A549 (cell line): ENCODE data around the gene SYPL1. TPM values are rescaled to one million over a fixed set of nuclear protein-coding genes. Genes with fewer than 3 reads are reported as not detected.

Experiments
- ATAC-seq, 2 experiments: fragments of 200-7000 bp in 1 of 2; fragments of >200 bp in 1 of 2; cut with Nextera tagmentation in 1 of 2; cut with Tn5 transposase in 1 of 2; 3 replicates each; pipeline versions ENCODE4 v1.8.0 to v1.9.1; 2018 to 2020; ENCODE audit warnings: mild to moderate bottlenecking in 1 of 2, moderate library complexity in 1 of 2
- CTCF ChIA-PET: fragments of 300-600 bp; sonication (Branson Sonifier 250); formaldehyde crosslinking; extraction: SDS; loops from one replicate; lab custom pipeline; 2021; ENCODE audit warnings: antibody characterized with exemption, inconsistent platforms; lab: Yijun Ruan, JAX
- POLR2A ChIA-PET: fragments of 350-600 bp; formaldehyde crosslinking; extraction: SDS; loops from one replicate; lab custom pipeline; 2021; ENCODE audit warnings: antibody characterized with exemption, inconsistent platforms; lab: Yijun Ruan, JAX
- DNase-seq, 2 experiments: peaks; one replicate each; pipeline versions ENCODE4 v3.0.0 to v3.0.0-alpha.2; 2011 to 2016; ENCODE audit warnings: low read depth in 1 of 2, low spot score in 1 of 2
- FAIRE-seq: peaks from 2 replicates; lab custom pipeline; 2011; peaks lifted over from hg19 to GRCh38; lab: Jason Lieb, UNC
- H3K27ac ChIP-seq, 2 experiments: fragments of >200 bp; sonication (Bioruptor Twin); formaldehyde crosslinking; 3 replicates each; pipeline ENCODE4 v1.5.1; 2016 to 2017
- H3K4me1 ChIP-seq: fragments of >200 bp; sonication (Bioruptor Twin); formaldehyde crosslinking; 3 replicates; pipeline ENCODE4 v1.6.1; 2016
- H3K4me2 ChIP-seq: fragments of >200 bp; sonication (Bioruptor Twin); formaldehyde crosslinking; 3 replicates; pipeline ENCODE4 v1.6.1; 2016
- H3K4me3 ChIP-seq: fragments of >200 bp; sonication (Bioruptor Twin); formaldehyde crosslinking; 3 replicates; pipeline ENCODE4 v1.5.1; 2016
- H3K9me3 ChIP-seq: fragments of >200 bp; sonication (Bioruptor Twin); formaldehyde crosslinking; 3 replicates; pipeline ENCODE4 v1.6.1; 2016
- CHD2 ChIP-seq: fragments of 150-350 bp; IDR thresholded peaks from 2 replicates; pipeline ENCODE4 v1.6.1; 2014; ENCODE audit warnings: low read length; ENCODE audit not compliant: partially characterized antibody
- CHD4 ChIP-seq: fragments of 200-600 bp; sonication (generic); IDR thresholded peaks from 2 replicates; pipeline ENCODE4 v1.6.1; 2016; ENCODE audit warnings: antibody characterized with exemption, mild to moderate bottlenecking, borderline replicate concordance
- FOSL2 ChIP-seq, 2 experiments: fragments of 450-650 bp in 1 of 2; fragments of >200 bp in 1 of 2; sonication (Bioruptor Twin) in 1 of 2; formaldehyde crosslinking; IDR thresholded peaks; 2 replicates each; pipeline versions ENCODE4 v1.5.0 to v1.6.1; 2016 to 2020; ENCODE audit warnings: mild to moderate bottlenecking in 1 of 2, moderate library complexity in 1 of 2
- HDAC2 ChIP-seq: fragments of 200-600 bp; sonication (generic); IDR thresholded peaks from 2 replicates; pipeline ENCODE4 v1.6.1; 2016
- HOXA7 ChIP-seq: fragments of 250-450 bp; sonication (Bioruptor Pico); IDR thresholded peaks from 2 replicates; pipeline ENCODE4 v1.5.0; 2020; ENCODE audit warnings: mild to moderate bottlenecking, moderate library complexity
- HOXB13 ChIP-seq: fragments of 250-450 bp; sonication (Bioruptor Pico); IDR thresholded peaks from 2 replicates; pipeline ENCODE4 v1.5.0; 2020; ENCODE audit warnings: low read depth, mild to moderate bottlenecking, moderate library complexity
- HOXB5 ChIP-seq: fragments of 250-450 bp; sonication (Bioruptor Pico); IDR thresholded peaks from 2 replicates; pipeline ENCODE4 v1.5.0; 2020; ENCODE audit warnings: mild to moderate bottlenecking, moderate library complexity
- JUN ChIP-seq, 2 experiments: fragments of >200 bp; sonication (Bioruptor Twin); formaldehyde crosslinking; IDR thresholded peaks; 2 replicates in 1 of 2; 3 replicates in 1 of 2; pipeline ENCODE4 v1.6.1; 2016 to 2017
- KDM5A ChIP-seq: fragments of 200-600 bp; sonication (generic); IDR thresholded peaks from 2 replicates; pipeline ENCODE4 v1.6.1; 2016; ENCODE audit warnings: antibody characterized with exemption, mild to moderate bottlenecking
- MYC ChIP-seq: IDR thresholded peaks from 2 replicates; pipeline ENCODE4 v1.6.1; 2012; ENCODE audit warnings: mild to moderate bottlenecking, inconsistent platforms, low read length, improper control_type of control experiment, borderline replicate concordance
- PHF8 ChIP-seq: fragments of 200-600 bp; sonication (generic); IDR thresholded peaks from 2 replicates; pipeline ENCODE4 v1.6.1; 2016; ENCODE audit warnings: low read depth, mild to moderate bottlenecking, antibody characterized with exemption, moderate library complexity, borderline replicate concordance
- POLR2A ChIP-seq: IDR thresholded peaks from 2 replicates; pipeline ENCODE4 v1.6.1; 2012; ENCODE audit warnings: mild to moderate bottlenecking, low read length
- POLR2AphosphoS2 ChIP-seq: conservative IDR thresholded peaks from 2 replicates; pipeline ENCODE4 v1.6.1; 2012; ENCODE audit warnings: low read length, improper control_type of control experiment, inconsistent platforms
- RAD21 ChIP-seq, 2 experiments: fragments of >200 bp in 1 of 2; sonication (Bioruptor Twin) in 1 of 2; formaldehyde crosslinking in 1 of 2; IDR thresholded peaks in 1 of 2; conservative IDR thresholded peaks in 1 of 2; 2 replicates in 1 of 2; 3 replicates in 1 of 2; pipeline ENCODE4 v1.6.1; 2012 to 2018; ENCODE audit warnings: inconsistent platforms in 1 of 2
- RFX5 ChIP-seq: fragments of 450-650 bp; IDR thresholded peaks from 2 replicates; pipeline ENCODE4 v1.7.1; 2014; ENCODE audit warnings: antibody characterized with exemption, mild to moderate bottlenecking, moderate library complexity
- RNF2 ChIP-seq: fragments of 200-600 bp; sonication (generic); IDR thresholded peaks from 2 replicates; pipeline ENCODE4 v1.6.1; 2016; ENCODE audit warnings: low read depth, mild to moderate bottlenecking, antibody characterized with exemption, moderate library complexity, borderline replicate concordance
- SMC3 ChIP-seq: fragments of >200 bp; sonication (Bioruptor Twin); formaldehyde crosslinking; IDR thresholded peaks from 3 replicates; pipeline ENCODE4 v1.6.1; 2018; ENCODE audit warnings: inconsistent platforms
- ZSCAN20 ChIP-seq: fragments of 250-450 bp; sonication (Bioruptor Pico); IDR thresholded peaks from 2 replicates; pipeline ENCODE4 v1.8.0; 2022; ENCODE audit warnings: mild to moderate bottlenecking, moderate library complexity
- WGBS: methylation state at CpG from one replicate; pipeline ENCODE4 v1.1.6; 2017; ENCODE audit errors: missing lambda C conversion rate; 5-methylcytosine and 5-hydroxymethylcytosine counted together
- polyA plus RNA-seq, 4 experiments: library from polyadenylated mRNA; depleted of rRNA in 3 of 4; stranded (reverse); fragments of >200 nt; fragmentation: RNase III in 1 of 4; extraction: RNeasy Plus Mini Kit Qiagen cat#74134 plus additional on column Dnase treatment in 1 of 4; gene quantifications; 2 replicates in 3 of 4; 3 replicates in 1 of 4; pipeline ENCODE4 v1.2.3, GENCODE V29; 2011 to 2017
- TF ChIP-seq, protein P1 (sequence below): fragments of 450-650 bp; IDR thresholded peaks from 2 replicates; pipeline ENCODE4 v1.6.1; 2014; ENCODE audit warnings: antibody characterized with exemption
- TF ChIP-seq, protein P2 (sequence below): fragments of 150-350 bp; IDR thresholded peaks from 2 replicates; pipeline ENCODE4 v1.6.1; 2014; ENCODE audit warnings: low read depth, mild to moderate bottlenecking, low read length
- TF ChIP-seq, protein P3 (sequence below): fragments of >200 bp; sonication (Bioruptor Twin); formaldehyde crosslinking; IDR thresholded peaks from 3 replicates; pipeline ENCODE4 v1.5.1; 2016
- TF ChIP-seq, protein P4 (sequence below): IDR thresholded peaks from 2 replicates; pipeline ENCODE4 v1.6.1; 2012
- TF ChIP-seq, protein P5 (sequence below): IDR thresholded peaks from 2 replicates; pipeline ENCODE4 v1.6.1; 2012
- TF ChIP-seq, protein P6 (sequence below): fragments of >200 bp; sonication (Bioruptor Twin); formaldehyde crosslinking; IDR thresholded peaks from 3 replicates; pipeline ENCODE4 v1.6.1; 2016

SYPL1 gene
- polyA plus RNA-seq, 2 of the 4 experiments (the other 2 are of a cell fraction) = 102 to 131 TPM

DNA sequence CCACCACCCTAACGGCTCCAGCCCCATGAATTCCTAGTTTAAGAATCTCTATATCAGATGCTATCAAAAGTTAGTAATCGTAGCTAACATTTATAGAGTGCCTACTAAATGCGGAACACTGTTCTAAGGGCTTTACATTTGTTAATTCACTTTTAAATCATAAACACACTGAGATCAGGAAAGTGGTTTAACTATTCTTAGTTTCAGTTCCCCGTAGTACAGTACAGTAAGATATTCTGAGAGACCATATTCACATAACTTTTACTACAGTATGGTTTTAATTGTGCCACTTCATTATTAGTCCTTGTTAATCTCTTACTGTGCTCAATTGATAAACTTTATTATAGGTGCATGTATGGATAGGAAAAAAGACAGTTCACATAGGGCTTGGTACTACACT lies 22.5 kb downstream of the SYPL1 start:
- FAIRE-seq = no peak
- no peak overlapping the region for H3K27ac ChIP-seq
- H3K4me2 ChIP-seq = no peak overlapping the region
- no peak for TF ChIP-seq POLR2AphosphoS2
- TF ChIP-seq, protein P1, sequence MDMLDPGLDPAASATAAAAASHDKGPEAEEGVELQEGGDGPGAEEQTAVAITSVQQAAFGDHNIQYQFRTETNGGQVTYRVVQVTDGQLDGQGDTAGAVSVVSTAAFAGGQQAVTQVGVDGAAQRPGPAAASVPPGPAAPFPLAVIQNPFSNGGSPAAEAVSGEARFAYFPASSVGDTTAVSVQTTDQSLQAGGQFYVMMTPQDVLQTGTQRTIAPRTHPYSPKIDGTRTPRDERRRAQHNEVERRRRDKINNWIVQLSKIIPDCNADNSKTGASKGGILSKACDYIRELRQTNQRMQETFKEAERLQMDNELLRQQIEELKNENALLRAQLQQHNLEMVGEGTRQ = no peak
- no peak for TF ChIP-seq PHF8
- TF ChIP-seq MYC = no peak
- TF ChIP-seq, protein P2, sequence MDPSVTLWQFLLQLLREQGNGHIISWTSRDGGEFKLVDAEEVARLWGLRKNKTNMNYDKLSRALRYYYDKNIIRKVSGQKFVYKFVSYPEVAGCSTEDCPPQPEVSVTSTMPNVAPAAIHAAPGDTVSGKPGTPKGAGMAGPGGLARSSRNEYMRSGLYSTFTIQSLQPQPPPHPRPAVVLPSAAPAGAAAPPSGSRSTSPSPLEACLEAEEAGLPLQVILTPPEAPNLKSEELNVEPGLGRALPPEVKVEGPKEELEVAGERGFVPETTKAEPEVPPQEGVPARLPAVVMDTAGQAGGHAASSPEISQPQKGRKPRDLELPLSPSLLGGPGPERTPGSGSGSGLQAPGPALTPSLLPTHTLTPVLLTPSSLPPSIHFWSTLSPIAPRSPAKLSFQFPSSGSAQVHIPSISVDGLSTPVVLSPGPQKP = no peak
- no peak for TF ChIP-seq HOXB5 (CRISPR knock-in tag)
- TF ChIP-seq CHD2 = no peak
- TF ChIP-seq, protein P3, sequence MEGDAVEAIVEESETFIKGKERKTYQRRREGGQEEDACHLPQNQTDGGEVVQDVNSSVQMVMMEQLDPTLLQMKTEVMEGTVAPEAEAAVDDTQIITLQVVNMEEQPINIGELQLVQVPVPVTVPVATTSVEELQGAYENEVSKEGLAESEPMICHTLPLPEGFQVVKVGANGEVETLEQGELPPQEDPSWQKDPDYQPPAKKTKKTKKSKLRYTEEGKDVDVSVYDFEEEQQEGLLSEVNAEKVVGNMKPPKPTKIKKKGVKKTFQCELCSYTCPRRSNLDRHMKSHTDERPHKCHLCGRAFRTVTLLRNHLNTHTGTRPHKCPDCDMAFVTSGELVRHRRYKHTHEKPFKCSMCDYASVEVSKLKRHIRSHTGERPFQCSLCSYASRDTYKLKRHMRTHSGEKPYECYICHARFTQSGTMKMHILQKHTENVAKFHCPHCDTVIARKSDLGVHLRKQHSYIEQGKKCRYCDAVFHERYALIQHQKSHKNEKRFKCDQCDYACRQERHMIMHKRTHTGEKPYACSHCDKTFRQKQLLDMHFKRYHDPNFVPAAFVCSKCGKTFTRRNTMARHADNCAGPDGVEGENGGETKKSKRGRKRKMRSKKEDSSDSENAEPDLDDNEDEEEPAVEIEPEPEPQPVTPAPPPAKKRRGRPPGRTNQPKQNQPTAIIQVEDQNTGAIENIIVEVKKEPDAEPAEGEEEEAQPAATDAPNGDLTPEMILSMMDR = no peak
- TF ChIP-seq RNF2 = no peak
- TF ChIP-seq, protein P4, sequence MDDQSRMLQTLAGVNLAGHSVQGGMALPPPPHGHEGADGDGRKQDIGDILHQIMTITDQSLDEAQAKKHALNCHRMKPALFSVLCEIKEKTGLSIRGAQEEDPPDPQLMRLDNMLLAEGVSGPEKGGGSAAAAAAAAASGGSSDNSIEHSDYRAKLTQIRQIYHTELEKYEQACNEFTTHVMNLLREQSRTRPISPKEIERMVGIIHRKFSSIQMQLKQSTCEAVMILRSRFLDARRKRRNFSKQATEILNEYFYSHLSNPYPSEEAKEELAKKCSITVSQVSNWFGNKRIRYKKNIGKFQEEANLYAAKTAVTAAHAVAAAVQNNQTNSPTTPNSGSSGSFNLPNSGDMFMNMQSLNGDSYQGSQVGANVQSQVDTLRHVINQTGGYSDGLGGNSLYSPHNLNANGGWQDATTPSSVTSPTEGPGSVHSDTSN = no peak
- TF ChIP-seq, protein P5, sequence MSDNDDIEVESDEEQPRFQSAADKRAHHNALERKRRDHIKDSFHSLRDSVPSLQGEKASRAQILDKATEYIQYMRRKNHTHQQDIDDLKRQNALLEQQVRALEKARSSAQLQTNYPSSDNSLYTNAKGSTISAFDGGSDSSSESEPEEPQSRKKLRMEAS = no peak
- TF ChIP-seq SMC3 = no peak
- no peak for TF ChIP-seq ZSCAN20 (CRISPR knock-in tag)
- TF ChIP-seq, all 56 proteins: peak for 0
- H3K4me1 ChIP-seq = no peaks in the 10 kb centered on the region
- DNase-seq = no peak
- POLR2A ChIA-PET = no interaction called here
- no peak overlapping the region for H3K4me3 ChIP-seq
- ATAC-seq = no peak
- CTCF ChIA-PET = interaction anchor here (0.9 to 1.7 kb wide), 4 partner anchors 10 to 87 kb away, joined by 3 to 7 read pairs (median 5); no protein-coding TSS in a partner anchor
- WGBS = 96% methylated on average over 4 of the region's 4 CpGs
- H3K9me3 ChIP-seq = no peaks in the 10 kb centered on the region

DNA sequence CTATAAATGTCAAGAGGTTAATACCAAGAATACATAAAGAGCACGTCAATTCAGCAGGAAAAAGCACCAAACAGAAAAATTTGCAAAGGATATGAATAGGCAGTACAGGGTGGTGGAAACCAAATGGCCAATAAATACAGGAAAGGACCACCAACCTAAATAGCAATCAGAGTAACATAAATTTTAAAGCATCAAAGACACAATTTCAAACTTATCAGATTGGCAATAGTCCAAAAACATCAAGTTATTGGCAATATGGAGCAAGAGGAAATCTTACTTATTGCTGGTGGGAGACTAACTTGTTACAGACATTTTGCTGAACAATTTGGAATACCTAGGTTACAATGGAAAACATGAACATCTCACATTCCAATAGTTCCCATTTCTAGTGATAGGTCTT lies 24.1 kb downstream of the SYPL1 start:
- POLR2A ChIA-PET = no interaction called here
- H3K4me3 ChIP-seq = no peak overlapping the region
- CTCF ChIA-PET = interaction anchor here (1.4 to 1.6 kb wide), 2 partner anchors 66 kb away, joined by 4 to 7 read pairs; no protein-coding TSS in a partner anchor
- DNase-seq (no peak), ATAC-seq (no peak), FAIRE-seq (no peak)
- WGBS = 97% methylated on average over 1 of the region's 1 CpG
- H3K9me3 ChIP-seq = no peaks in the 10 kb centered on the region
- TF ChIP-seq HOXB5 (CRISPR knock-in tag) (no peak), RFX5 (no peak), HOXB13 (no peak), ZSCAN20 (CRISPR knock-in tag) (no peak), KDM5A (no peak), HOXA7 (CRISPR knock-in tag) (no peak), CHD2 (no peak), CHD4 (no peak), FOSL2 (IDR thresholded peaks at IDR 0.05) (no peak), FOSL2 (CRISPR knock-in tag; IDR thresholded peaks at IDR 0.05) (no peak), RAD21 (conservative IDR thresholded peaks at IDR 0.05 in 1 of 2, IDR thresholded peaks at IDR 0.05 in 1 of 2) (no peak), POLR2A (no peak), JUN (IDR thresholded peaks at IDR 0.05) (no peak), HDAC2 (no peak)
- TF ChIP-seq, protein P6, sequence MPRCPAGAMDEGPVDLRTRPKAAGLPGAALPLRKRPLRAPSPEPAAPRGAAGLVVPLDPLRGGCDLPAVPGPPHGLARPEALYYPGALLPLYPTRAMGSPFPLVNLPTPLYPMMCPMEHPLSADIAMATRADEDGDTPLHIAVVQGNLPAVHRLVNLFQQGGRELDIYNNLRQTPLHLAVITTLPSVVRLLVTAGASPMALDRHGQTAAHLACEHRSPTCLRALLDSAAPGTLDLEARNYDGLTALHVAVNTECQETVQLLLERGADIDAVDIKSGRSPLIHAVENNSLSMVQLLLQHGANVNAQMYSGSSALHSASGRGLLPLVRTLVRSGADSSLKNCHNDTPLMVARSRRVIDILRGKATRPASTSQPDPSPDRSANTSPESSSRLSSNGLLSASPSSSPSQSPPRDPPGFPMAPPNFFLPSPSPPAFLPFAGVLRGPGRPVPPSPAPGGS = no peak
- TF ChIP-seq, protein P5 = no peak
- TF ChIP-seq, protein P4 = no peak
- no peak overlapping the region for H3K4me2 ChIP-seq
- no peak overlapping the region for H3K27ac ChIP-seq
- no peaks in the 10 kb centered on the region for H3K4me1 ChIP-seq
